Neutrophil (primary cell): ENCODE data around the gene PHC2.

Experiments
- H3K27ac ChIP-seq: fragments of 200-600 bp; sonication (generic); 2 replicates; pipeline ENCODE4 v1.5.1; 2016; ENCODE audit warnings: mild to moderate bottlenecking, moderate library complexity
- H3K27me3 ChIP-seq: fragments of 200-600 bp; sonication (generic); 2 replicates; pipeline ENCODE4 v1.6.0; 2016; ENCODE audit warnings: mild to moderate bottlenecking
- H3K36me3 ChIP-seq: fragments of 200-600 bp; sonication (generic); 2 replicates; pipeline ENCODE4 v1.5.1; 2017
- H3K4me1 ChIP-seq, 2 experiments: fragments of 200-600 bp in 1 of 2; sonication (generic) in 1 of 2; 1 replicate in 1 of 2; 2 replicates in 1 of 2; pipeline versions ENCODE4 v1.5.1 to v1.6.1; 2013 to 2016; ENCODE audit warnings: low read depth in 1 of 2, low read length in 1 of 2, mild to moderate bottlenecking in 1 of 2, moderate library complexity in 1 of 2; ENCODE audit not compliant: control insufficient read depth in 1 of 2, insufficient read depth in 1 of 2
- H3K4me3 ChIP-seq, 2 experiments: fragments of 200-600 bp in 1 of 2; sonication (generic) in 1 of 2; 1 replicate in 1 of 2; 2 replicates in 1 of 2; pipeline ENCODE4 v1.5.1; 2013 to 2016; ENCODE audit warnings: low read depth in 1 of 2, low read length in 1 of 2, mild to moderate bottlenecking in 1 of 2, moderate library complexity in 1 of 2
- H3K9me3 ChIP-seq: fragments of 200-600 bp; sonication (generic); 2 replicates; pipeline ENCODE4 v1.5.1; 2016
- TF ChIP-seq, protein P1 (sequence below): fragments of 200-600 bp; sonication (generic); IDR thresholded peaks from 2 replicates; pipeline ENCODE4 v1.5.1; 2016; ENCODE audit warnings: antibody characterized with exemption

PHC2 gene

DNA sequence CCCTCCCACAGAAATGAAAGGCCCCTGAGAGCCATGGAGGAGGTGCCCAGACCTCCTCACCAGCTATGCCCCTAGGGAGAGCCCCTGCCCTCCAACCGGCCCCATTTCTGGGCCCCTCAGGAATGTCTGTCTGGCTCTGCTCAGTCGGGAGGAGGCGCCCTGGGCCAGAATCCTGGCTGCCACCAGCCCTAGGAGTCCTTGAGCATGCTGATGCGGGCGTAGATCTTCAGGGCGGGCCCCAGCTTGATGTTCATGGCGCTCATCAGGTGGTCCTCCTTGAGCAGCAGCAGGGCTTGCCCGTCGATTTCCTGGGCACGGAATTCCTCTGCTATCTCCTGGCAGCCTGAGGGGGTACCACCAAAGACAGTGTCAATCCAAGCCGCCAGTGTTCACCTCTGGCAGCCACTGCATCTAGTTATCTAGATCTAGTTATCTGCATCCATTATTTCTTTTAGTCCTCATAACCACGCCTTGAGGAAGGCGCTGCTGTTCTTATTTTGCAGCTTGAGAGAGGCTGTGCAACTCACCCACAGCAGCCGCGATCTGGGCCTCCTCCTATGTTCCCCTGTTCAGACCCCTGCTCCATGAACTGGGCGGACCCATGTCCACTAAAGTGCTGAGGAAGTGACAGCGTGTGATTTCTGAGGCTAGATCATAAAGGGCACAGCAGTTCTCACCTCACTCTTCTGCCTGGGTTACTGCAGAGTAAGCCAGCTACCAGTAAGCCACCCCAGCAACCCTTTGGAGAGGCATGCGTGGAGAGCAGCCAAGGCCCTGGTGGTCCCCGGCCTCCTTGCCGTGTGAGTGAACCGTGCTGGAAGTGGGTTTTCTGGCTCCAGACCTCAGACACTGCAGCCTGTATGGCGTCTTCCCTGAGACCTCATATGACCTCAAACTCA lies 106.0 kb downstream of the PHC2 start:
- Histone ChIP-seq H3K27me3 (no peaks in the 10 kb centered on the region), H3K4me3 (peak overlapping the region in 1 of 2 experiments; percentile 58), H3K9me3 (peaks cover 8% of the 10 kb centered on the region), H3K36me3 (peaks cover 90% of the 10 kb centered on the region), H3K4me1 (peaks cover 53 to 54% of the 10 kb centered on the region in 2 experiments), H3K27ac (peak overlapping the region; percentile 96)
- TF ChIP-seq, protein P1, sequence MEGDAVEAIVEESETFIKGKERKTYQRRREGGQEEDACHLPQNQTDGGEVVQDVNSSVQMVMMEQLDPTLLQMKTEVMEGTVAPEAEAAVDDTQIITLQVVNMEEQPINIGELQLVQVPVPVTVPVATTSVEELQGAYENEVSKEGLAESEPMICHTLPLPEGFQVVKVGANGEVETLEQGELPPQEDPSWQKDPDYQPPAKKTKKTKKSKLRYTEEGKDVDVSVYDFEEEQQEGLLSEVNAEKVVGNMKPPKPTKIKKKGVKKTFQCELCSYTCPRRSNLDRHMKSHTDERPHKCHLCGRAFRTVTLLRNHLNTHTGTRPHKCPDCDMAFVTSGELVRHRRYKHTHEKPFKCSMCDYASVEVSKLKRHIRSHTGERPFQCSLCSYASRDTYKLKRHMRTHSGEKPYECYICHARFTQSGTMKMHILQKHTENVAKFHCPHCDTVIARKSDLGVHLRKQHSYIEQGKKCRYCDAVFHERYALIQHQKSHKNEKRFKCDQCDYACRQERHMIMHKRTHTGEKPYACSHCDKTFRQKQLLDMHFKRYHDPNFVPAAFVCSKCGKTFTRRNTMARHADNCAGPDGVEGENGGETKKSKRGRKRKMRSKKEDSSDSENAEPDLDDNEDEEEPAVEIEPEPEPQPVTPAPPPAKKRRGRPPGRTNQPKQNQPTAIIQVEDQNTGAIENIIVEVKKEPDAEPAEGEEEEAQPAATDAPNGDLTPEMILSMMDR, result no peak

DNA sequence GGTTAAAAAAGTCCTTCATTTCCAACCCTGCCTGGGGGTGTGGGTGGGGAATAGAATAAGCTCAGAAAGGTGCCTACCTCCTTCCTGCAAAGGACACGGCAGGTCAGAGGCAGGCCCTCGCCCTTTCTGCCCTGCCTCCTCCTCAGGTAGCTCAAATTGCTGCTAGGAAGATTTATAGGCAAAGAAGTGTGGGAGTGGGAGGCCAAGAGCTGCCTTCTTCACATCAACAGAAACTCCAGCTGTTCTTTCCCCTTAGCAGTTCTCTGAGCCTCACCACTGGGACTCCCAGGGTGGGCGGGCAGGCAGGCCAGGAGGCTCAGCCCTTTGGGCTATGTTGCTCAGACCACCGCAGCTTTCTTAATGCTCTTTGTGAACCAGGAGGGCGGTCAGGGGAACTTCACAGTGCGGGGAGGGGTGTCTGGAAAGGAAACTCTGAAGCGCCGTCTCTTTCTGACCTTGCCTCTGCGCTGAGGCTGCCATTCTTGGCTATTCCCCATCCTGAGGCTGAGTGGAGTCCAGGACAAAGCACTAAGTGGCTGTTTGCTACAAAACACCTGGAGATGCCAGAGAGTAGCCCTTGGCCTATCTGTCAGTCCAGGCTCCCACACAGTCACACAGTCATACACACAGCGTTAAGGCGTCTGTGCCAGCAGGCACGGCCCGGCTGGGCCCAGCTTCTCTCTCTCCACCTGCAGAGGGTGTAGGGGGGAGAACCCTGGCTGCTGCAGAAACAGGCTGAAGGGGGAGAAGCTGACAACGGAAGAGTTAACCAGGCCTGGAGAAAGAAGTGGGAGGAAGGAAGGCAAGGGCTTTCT lies 107.0 kb downstream of the PHC2 start:
- TF ChIP-seq, protein P1, result no peak
- Histone ChIP-seq H3K36me3 (peaks cover 79% of the 10 kb centered on the region), H3K4me1 (peaks cover 42 to 44% of the 10 kb centered on the region in 2 experiments), H3K4me3 (no peak overlapping the region), H3K27ac (peak overlapping the region; percentile 96), H3K9me3 (peaks cover 8% of the 10 kb centered on the region), H3K27me3 (no peaks in the 10 kb centered on the region)

DNA sequence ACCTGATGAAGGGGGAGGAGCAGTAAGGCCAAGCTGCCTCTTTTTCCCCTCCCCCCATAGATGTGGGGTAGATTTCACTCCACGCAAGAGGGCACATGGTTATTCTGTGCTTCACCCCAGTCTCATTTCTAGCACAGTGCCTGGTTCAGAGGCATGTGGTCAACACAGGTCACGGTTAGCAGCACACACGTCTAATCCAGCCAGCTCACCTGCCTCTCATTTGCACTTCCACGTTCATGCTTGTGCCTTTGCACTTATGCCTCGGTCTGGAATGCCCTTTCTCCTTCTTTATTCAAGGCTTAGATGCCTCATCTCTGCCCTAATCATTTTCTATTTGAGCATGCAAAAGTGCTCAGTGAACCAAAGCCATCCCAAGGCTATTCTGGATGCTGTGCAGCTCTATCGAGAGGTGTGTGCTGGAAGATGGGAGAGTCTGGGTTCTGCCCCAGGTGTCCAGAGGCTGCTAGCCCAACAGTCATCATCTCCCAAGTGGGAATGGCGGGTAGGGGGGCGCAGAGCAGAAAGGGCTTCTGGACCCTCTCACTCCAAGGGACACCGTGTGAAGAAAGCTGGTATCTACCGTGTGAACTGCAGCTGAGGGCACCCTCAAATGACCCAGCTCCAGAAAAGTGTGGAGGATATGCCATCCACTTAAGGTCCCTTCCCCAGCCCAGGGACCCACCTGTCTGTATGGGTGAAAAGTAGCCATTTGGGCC lies 107.9 kb downstream of the PHC2 start:
- H3K4me3 ChIP-seq, result no peak overlapping the region
- H3K4me1 ChIP-seq, result peaks cover 34 to 35% of the 10 kb centered on the region in 2 experiments
- H3K27ac ChIP-seq, result peak overlapping the region; percentile 96
- H3K36me3 ChIP-seq, result peaks cover 71% of the 10 kb centered on the region
- TF ChIP-seq, protein P1, result no peak
- H3K27me3 ChIP-seq, result peaks cover 6% of the 10 kb centered on the region
- H3K9me3 ChIP-seq, result peaks cover 8% of the 10 kb centered on the region

DNA sequence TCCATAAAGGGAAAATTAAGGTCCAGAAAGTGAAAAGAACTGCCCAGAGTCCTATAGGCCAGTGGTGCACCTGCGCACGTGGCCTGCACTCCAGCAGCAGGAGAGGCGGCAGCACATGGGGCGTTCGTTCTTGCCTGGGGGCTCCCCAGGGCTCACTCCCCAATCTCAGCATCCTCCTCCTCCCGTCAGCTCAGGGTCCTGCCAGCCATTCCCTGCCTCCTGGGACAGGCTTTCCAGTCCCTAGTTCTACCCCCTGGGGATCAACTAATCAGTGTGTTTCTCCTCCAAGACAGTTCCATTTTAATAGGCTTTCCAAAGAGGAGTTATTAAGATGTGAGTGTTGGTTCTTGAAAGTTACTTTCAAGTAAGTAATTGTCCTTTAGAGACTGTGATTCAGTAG lies 108.8 kb downstream of the PHC2 start:
- Histone ChIP-seq H3K4me3 (no peak overlapping the region), H3K27me3 (peaks cover 12% of the 10 kb centered on the region), H3K4me1 (peaks cover 25 to 26% of the 10 kb centered on the region in 2 experiments), H3K36me3 (peaks cover 62% of the 10 kb centered on the region), H3K9me3 (peaks cover 8% of the 10 kb centered on the region), H3K27ac (peak overlapping the region; percentile 96)
- TF ChIP-seq, protein P1, result no peak

DNA sequence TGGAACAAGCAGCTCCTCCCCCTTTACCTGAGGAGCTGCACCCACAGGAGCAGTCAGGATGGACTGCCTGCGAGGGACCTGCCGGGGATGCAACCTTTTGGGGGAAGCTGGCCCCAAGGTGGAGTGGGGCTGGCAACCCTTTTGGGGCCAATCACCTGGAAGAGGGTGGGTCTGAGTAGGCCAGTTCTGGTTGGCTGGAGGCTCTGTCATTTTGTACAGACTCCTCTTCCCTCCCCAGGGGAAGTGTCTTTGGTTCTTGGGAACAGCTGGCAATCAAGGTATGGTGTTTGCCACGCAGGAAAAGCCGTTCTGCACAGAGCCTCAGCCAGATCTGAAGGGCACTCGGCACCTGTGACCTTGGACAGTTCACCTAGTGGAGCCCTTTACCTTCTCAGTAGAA lies 109.7 kb downstream of the PHC2 start:
- TF ChIP-seq, protein P1, result no peak
- Histone ChIP-seq H3K4me3 (no peak overlapping the region), H3K27ac (peak overlapping the region; percentile 96), H3K36me3 (peaks cover 54% of the 10 kb centered on the region), H3K4me1 (peaks cover 16 to 17% of the 10 kb centered on the region in 2 experiments), H3K27me3 (peaks cover 12% of the 10 kb centered on the region), H3K9me3 (peaks cover 8% of the 10 kb centered on the region)
